ENCODE measurements around the gene TES. TPM values are rescaled to one million over a fixed set of nuclear protein-coding genes. Genes with fewer than 3 reads are reported as not detected.

Gene TES
- total and polyA plus RNA-seq, 5 donors from 2014 or later, result 91.6 to 198 (median 188) TPM

GRCh38 chr7:116209561-116210070, 723 bp upstream of the TES start:
- peaks cover 2% of the 10 kb centered on the region for H3K27me3 ChIP-seq (ENCODE audit: control insufficient read depth, insufficient read depth, low read length)
- no peaks in the 10 kb centered on the region for H3K9me3 Mint-ChIP-seq
- DNase-seq (peak in 1 of 3 donors; percentile 13), ATAC-seq (ENCODE audit: low read depth in 2 of 2) (no peak)
- H3K27me3 Mint-ChIP-seq, result peaks cover 8% of the 10 kb centered on the region
- peak overlapping the region; percentile 79 to 99 (median 86) for H3K4me3 Mint-ChIP-seq
- H3K36me3 Mint-ChIP-seq, result peaks cover 2% of the 10 kb centered on the region
- H3K27ac ChIP-seq (ENCODE audit: insufficient read depth, low read length, poor library complexity, severe bottlenecking), result peak overlapping the region; percentile 89
- H3K36me3 ChIP-seq (ENCODE audit: control insufficient read depth, insufficient read depth, low read length), result no peaks in the 10 kb centered on the region
- peak overlapping the region; percentile 56 for H3K4me3 ChIP-seq (ENCODE audit: low read depth, low read length)
- H3K27ac Mint-ChIP-seq, result peak overlapping the region; percentile 49 to 91 (median 78)
- H3K4me1 ChIP-seq (ENCODE audit: control insufficient read depth, insufficient read depth, low read length, poor library complexity, severe bottlenecking), result peaks cover 41% of the 10 kb centered on the region
- H3K9me3 ChIP-seq (ENCODE audit: control insufficient read depth in 2 of 2, low read length in 2 of 2), result no peaks in the 10 kb centered on the region
- peaks cover 28 to 46% (median 40%) of the 10 kb centered on the region in 4 donors for H3K4me1 Mint-ChIP-seq

GRCh38 chr7:116211006-116211912, 920 bp downstream of the TES start:
- peaks cover 5% of the 10 kb centered on the region for H3K27me3 Mint-ChIP-seq
- no peaks in the 10 kb centered on the region for H3K9me3 Mint-ChIP-seq
- peaks cover 58% of the 10 kb centered on the region for H3K4me1 ChIP-seq (ENCODE audit: control insufficient read depth, insufficient read depth, low read length, poor library complexity, severe bottlenecking)
- H3K36me3 ChIP-seq (ENCODE audit: control insufficient read depth, insufficient read depth, low read length), result no peaks in the 10 kb centered on the region
- peak overlapping the region; percentile 89 for H3K27ac ChIP-seq (ENCODE audit: insufficient read depth, low read length, poor library complexity, severe bottlenecking)
- H3K4me1 Mint-ChIP-seq, result peaks cover 42 to 62% (median 53%) of the 10 kb centered on the region in 4 donors
- H3K4me3 Mint-ChIP-seq, result peak overlapping the region; percentile 98 to 100 (median 98)
- H3K4me3 ChIP-seq (ENCODE audit: low read depth, low read length), result peak overlapping the region; percentile 94
- no peaks in the 10 kb centered on the region for H3K9me3 ChIP-seq (ENCODE audit: control insufficient read depth in 2 of 2, low read length in 2 of 2)
- peaks cover 6% of the 10 kb centered on the region for H3K36me3 Mint-ChIP-seq
- no peaks in the 10 kb centered on the region for H3K27me3 ChIP-seq (ENCODE audit: control insufficient read depth, insufficient read depth, low read length)
- peak; percentile 63 to 93 (median 79) for DNase-seq
- peak; percentile 86 to 87 for ATAC-seq (ENCODE audit: low read depth in 2 of 2)
- peak overlapping the region; percentile 91 to 98 (median 97) for H3K27ac Mint-ChIP-seq

GRCh38 chr7:116211913-116212596, 1.7 kb downstream of the TES start:
- Histone ChIP-seq H3K9me3 (ENCODE audit: control insufficient read depth in 2 of 2, low read length in 2 of 2) (no peaks in the 10 kb centered on the region), H3K4me3 (ENCODE audit: low read depth, low read length) (peak overlapping the region; percentile 94), H3K27me3 (ENCODE audit: control insufficient read depth, insufficient read depth, low read length) (no peaks in the 10 kb centered on the region), H3K4me1 (ENCODE audit: control insufficient read depth, insufficient read depth, low read length, poor library complexity, severe bottlenecking) (peaks cover 66% of the 10 kb centered on the region), H3K36me3 (ENCODE audit: control insufficient read depth, insufficient read depth, low read length) (no peaks in the 10 kb centered on the region), H3K27ac (ENCODE audit: insufficient read depth, low read length, poor library complexity, severe bottlenecking) (peak overlapping the region; percentile 89)
- DNase-seq, result no peak
- H3K36me3 Mint-ChIP-seq, result peaks cover 6% of the 10 kb centered on the region
- H3K27me3 Mint-ChIP-seq, result no peaks in the 10 kb centered on the region
- H3K4me3 Mint-ChIP-seq, result peak overlapping the region; percentile 98 to 100 (median 98)
- H3K9me3 Mint-ChIP-seq, result no peaks in the 10 kb centered on the region
- ATAC-seq (ENCODE audit: low read depth in 2 of 2), result no peak
- peak overlapping the region; percentile 91 to 98 (median 97) for H3K27ac Mint-ChIP-seq
- peaks cover 44 to 67% (median 56%) of the 10 kb centered on the region in 4 donors for H3K4me1 Mint-ChIP-seq

GRCh38 chr7:116212869-116213268, 2.5 kb downstream of the TES start:
- no peaks in the 10 kb centered on the region for H3K27me3 Mint-ChIP-seq
- H3K36me3 Mint-ChIP-seq, result peaks cover 6% of the 10 kb centered on the region
- H3K27ac ChIP-seq (ENCODE audit: insufficient read depth, low read length, poor library complexity, severe bottlenecking), result peak overlapping the region; percentile 89
- no peaks in the 10 kb centered on the region for H3K36me3 ChIP-seq (ENCODE audit: control insufficient read depth, insufficient read depth, low read length)
- H3K4me3 Mint-ChIP-seq, result peak overlapping the region; percentile 98 to 100 (median 98)
- no peaks in the 10 kb centered on the region for H3K9me3 Mint-ChIP-seq
- peaks cover 51 to 74% (median 61%) of the 10 kb centered on the region in 4 donors for H3K4me1 Mint-ChIP-seq
- ATAC-seq (ENCODE audit: low read depth in 2 of 2) (no peak), DNase-seq (no peak)
- no peaks in the 10 kb centered on the region for H3K9me3 ChIP-seq (ENCODE audit: control insufficient read depth in 2 of 2, low read length in 2 of 2)
- peak overlapping the region; percentile 8 to 97 (median 69) for H3K27ac Mint-ChIP-seq
- H3K27me3 ChIP-seq (ENCODE audit: control insufficient read depth, insufficient read depth, low read length), result no peaks in the 10 kb centered on the region
- peak overlapping the region; percentile 94 for H3K4me3 ChIP-seq (ENCODE audit: low read depth, low read length)
- peaks cover 74% of the 10 kb centered on the region for H3K4me1 ChIP-seq (ENCODE audit: control insufficient read depth, insufficient read depth, low read length, poor library complexity, severe bottlenecking)

GRCh38 chr7:116213361-116214130, 3.2 kb downstream of the TES start:
- Histone ChIP-seq H3K4me1 (ENCODE audit: control insufficient read depth, insufficient read depth, low read length, poor library complexity, severe bottlenecking) (peaks cover 80% of the 10 kb centered on the region), H3K9me3 (ENCODE audit: control insufficient read depth in 2 of 2, low read length in 2 of 2) (no peaks in the 10 kb centered on the region), H3K27ac (ENCODE audit: insufficient read depth, low read length, poor library complexity, severe bottlenecking) (peak overlapping the region; percentile 89), H3K27me3 (ENCODE audit: control insufficient read depth, insufficient read depth, low read length) (no peaks in the 10 kb centered on the region), H3K4me3 (ENCODE audit: low read depth, low read length) (peak overlapping the region; percentile 94), H3K36me3 (ENCODE audit: control insufficient read depth, insufficient read depth, low read length) (no peaks in the 10 kb centered on the region)
- Mint-ChIP-seq H3K4me3 (peak overlapping the region; percentile 98 to 100 (median 98)), H3K27me3 (no peaks in the 10 kb centered on the region), H3K27ac (peak overlapping the region; percentile 8 to 97 (median 69)), H3K9me3 (no peaks in the 10 kb centered on the region), H3K36me3 (peaks cover 6% of the 10 kb centered on the region), H3K4me1 (peaks cover 55 to 81% (median 65%) of the 10 kb centered on the region in 4 donors)
- DNase-seq (no peak), ATAC-seq (ENCODE audit: low read depth in 2 of 2) (no peak)

- ATAC-seq (ENCODE audit: low read depth in 2 of 2), result no peak
- no peaks in the 10 kb centered on the region for H3K9me3 Mint-ChIP-seq
These were observed 4.6 kb downstream of the TES start for GRCh38 chr7:116214921-116215320.

GRCh38 chr7:116215551-116215950, 5.2 kb downstream of the TES start:
- ATAC-seq (ENCODE audit: low read depth in 2 of 2), result no peak
- no peaks in the 10 kb centered on the region for H3K27me3 ChIP-seq (ENCODE audit: control insufficient read depth, insufficient read depth, low read length)
- Mint-ChIP-seq H3K27ac (peak overlapping the region in 2 of 3 donors; percentile 10 to 91), H3K4me1 (peaks cover 70 to 89% (median 78%) of the 10 kb centered on the region in 4 donors), H3K36me3 (peaks cover 6% of the 10 kb centered on the region), H3K9me3 (no peaks in the 10 kb centered on the region), H3K4me3 (peak overlapping the region in 3 of 4 donors; percentile 6 to 99 (median 71)), H3K27me3 (no peaks in the 10 kb centered on the region)
- H3K4me1 ChIP-seq (ENCODE audit: control insufficient read depth, insufficient read depth, low read length, poor library complexity, severe bottlenecking), result peaks cover 84% of the 10 kb centered on the region
- no peak for DNase-seq
- peak overlapping the region; percentile 94 for H3K4me3 ChIP-seq (ENCODE audit: low read depth, low read length)
- no peaks in the 10 kb centered on the region for H3K9me3 ChIP-seq (ENCODE audit: control insufficient read depth in 2 of 2, low read length in 2 of 2)
- no peaks in the 10 kb centered on the region for H3K36me3 ChIP-seq (ENCODE audit: control insufficient read depth, insufficient read depth, low read length)
- H3K27ac ChIP-seq (ENCODE audit: insufficient read depth, low read length, poor library complexity, severe bottlenecking), result no peak overlapping the region

More at GRCh38 chr7:116214921-116215320, 4.6 kb downstream of the TES start:
- Histone ChIP-seq H3K9me3 (ENCODE audit: control insufficient read depth in 2 of 2, low read length in 2 of 2) (no peaks in the 10 kb centered on the region), H3K4me1 (ENCODE audit: control insufficient read depth, insufficient read depth, low read length, poor library complexity, severe bottlenecking) (peaks cover 89% of the 10 kb centered on the region), H3K4me3 (ENCODE audit: low read depth, low read length) (peak overlapping the region; percentile 94), H3K36me3 (ENCODE audit: control insufficient read depth, insufficient read depth, low read length) (no peaks in the 10 kb centered on the region), H3K27me3 (ENCODE audit: control insufficient read depth, insufficient read depth, low read length) (no peaks in the 10 kb centered on the region), H3K27ac (ENCODE audit: insufficient read depth, low read length, poor library complexity, severe bottlenecking) (no peak overlapping the region)
- H3K27me3 Mint-ChIP-seq, result no peaks in the 10 kb centered on the region
- no peak for DNase-seq
- peak overlapping the region in 2 of 3 donors; percentile 16 to 91 for H3K27ac Mint-ChIP-seq
- H3K4me1 Mint-ChIP-seq, result peaks cover 65 to 84% (median 72%) of the 10 kb centered on the region in 4 donors
- H3K4me3 Mint-ChIP-seq, result peak overlapping the region; percentile 42 to 99 (median 76)
- peaks cover 6% of the 10 kb centered on the region for H3K36me3 Mint-ChIP-seq
